ENCODE measurements around the gene STAT5B. TPM values are rescaled to one million over a fixed set of nuclear protein-coding genes. Genes with fewer than 3 reads are reported as not detected.

STAT5B gene
- total RNA-seq, 4 donors from 2014 or later = 52.7 to 105 (median 57.6) TPM

DNA sequence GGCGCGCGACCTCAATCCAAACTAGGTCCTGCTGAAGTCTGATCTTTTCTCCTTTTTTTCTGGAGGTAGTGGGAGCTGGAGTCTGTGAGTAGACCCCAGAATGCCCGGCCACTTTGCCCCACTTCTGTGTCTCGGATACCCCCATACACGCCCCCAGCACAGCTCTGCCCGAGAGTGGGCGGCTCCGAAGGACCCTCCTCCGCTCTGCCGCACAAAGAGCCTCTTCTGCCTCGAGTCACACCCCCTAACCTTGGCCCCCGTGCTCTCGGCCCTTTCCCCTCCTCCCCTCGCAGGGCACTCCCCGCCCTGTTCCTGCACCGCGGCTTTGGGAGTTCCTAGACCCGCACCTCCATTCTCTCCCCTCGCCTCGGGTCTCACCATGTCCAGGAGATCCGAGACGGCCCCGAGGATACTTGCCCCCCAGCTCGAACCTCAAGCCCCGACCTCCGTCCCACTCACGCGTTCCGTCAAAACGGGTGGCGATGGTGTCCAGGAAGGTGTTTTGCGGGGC is 95.7 kb downstream of the STAT5B start:
- no peak for TF ChIP-seq POLR2A (IDR thresholded peaks at IDR 0.05)
- TF ChIP-seq, protein P1, sequence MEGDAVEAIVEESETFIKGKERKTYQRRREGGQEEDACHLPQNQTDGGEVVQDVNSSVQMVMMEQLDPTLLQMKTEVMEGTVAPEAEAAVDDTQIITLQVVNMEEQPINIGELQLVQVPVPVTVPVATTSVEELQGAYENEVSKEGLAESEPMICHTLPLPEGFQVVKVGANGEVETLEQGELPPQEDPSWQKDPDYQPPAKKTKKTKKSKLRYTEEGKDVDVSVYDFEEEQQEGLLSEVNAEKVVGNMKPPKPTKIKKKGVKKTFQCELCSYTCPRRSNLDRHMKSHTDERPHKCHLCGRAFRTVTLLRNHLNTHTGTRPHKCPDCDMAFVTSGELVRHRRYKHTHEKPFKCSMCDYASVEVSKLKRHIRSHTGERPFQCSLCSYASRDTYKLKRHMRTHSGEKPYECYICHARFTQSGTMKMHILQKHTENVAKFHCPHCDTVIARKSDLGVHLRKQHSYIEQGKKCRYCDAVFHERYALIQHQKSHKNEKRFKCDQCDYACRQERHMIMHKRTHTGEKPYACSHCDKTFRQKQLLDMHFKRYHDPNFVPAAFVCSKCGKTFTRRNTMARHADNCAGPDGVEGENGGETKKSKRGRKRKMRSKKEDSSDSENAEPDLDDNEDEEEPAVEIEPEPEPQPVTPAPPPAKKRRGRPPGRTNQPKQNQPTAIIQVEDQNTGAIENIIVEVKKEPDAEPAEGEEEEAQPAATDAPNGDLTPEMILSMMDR (IDR thresholded peaks at IDR 0.05) = no peak
- TF ChIP-seq POLR2AphosphoS5 (IDR thresholded peaks at IDR 0.05) = no peak
- TF ChIP-seq EP300 (IDR thresholded peaks at IDR 0.05) = no peak
- peak in 1 of 2 donors; percentile 63 for DNase-seq (ENCODE audit: low spot score in 2 of 2)
- no peaks in the 10 kb centered on the region for H3K36me3 ChIP-seq
- peak overlapping the region; percentile 43 for H3K4me3 ChIP-seq
- H3K27ac ChIP-seq = no peak overlapping the region
- peaks cover 42% of the 10 kb centered on the region for H3K27me3 ChIP-seq
- peaks cover 28% of the 10 kb centered on the region for H3K4me1 ChIP-seq
- 2% methylated on average over 33 of the region's 33 CpGs for WGBS
- H3K9me3 ChIP-seq = no peaks in the 10 kb centered on the region

DNA sequence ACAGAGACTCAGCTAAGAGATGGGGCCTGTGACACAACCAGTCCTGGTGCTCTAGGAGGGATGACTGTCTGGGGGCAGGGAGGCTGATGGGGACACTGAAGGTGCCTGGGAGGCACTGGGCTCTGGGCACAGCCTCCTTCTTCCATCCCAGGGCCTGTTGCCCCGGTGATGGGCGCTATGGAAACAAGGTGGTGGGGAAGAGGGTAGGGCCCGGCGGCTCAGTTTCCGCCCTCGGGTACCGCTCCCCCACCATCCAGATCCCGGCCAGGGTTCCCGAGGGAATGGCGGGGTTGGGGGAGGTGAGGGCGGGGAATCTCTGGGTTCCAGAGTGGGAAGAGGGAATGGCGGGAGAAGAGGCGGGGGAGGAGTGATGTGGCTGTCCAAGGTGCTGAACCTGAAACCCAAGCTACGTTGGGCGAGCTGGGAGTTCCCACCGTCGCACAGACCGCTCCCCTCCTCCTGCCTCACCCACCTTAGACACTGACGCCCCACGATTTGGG is 96.2 kb downstream of the STAT5B start:
- TF ChIP-seq, protein P1 (IDR thresholded peaks at IDR 0.05) = no peak
- no peak for TF ChIP-seq POLR2AphosphoS5 (IDR thresholded peaks at IDR 0.05)
- no peak for TF ChIP-seq POLR2A (IDR thresholded peaks at IDR 0.05)
- TF ChIP-seq EP300 (IDR thresholded peaks at IDR 0.05) = no peak
- DNase-seq (ENCODE audit: low spot score in 2 of 2) = peak in 1 of 2 donors; percentile 67
- no peaks in the 10 kb centered on the region for H3K9me3 ChIP-seq
- 0% methylated on average over 1 of the region's 20 CpGs for WGBS
- H3K4me3 ChIP-seq = peak overlapping the region; percentile 43
- H3K27ac ChIP-seq = no peak overlapping the region
- H3K4me1 ChIP-seq = peaks cover 28% of the 10 kb centered on the region
- H3K27me3 ChIP-seq = peaks cover 40% of the 10 kb centered on the region
- H3K36me3 ChIP-seq = no peaks in the 10 kb centered on the region

DNA sequence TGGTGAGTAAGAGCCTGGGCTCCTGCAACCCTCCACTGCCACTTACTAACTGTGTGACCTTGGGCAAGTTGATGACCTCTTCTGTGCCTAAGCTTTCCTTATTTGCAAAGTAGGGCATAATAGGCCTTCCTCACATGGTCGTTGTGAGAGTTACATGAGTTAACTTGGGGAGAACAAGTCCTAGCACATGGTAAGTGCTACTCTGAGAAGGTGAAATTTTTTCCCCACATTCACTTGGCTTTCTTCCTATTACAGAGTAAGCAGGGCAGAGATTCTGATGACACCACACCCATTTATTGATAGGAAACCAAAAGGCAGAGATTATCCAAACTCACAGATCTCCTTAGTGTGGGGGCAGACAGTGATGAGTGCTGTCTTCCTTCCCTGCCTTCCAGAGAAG is 96.9 kb downstream of the STAT5B start:
- Histone ChIP-seq H3K4me1 (peaks cover 25% of the 10 kb centered on the region), H3K27me3 (peaks cover 40% of the 10 kb centered on the region), H3K9me3 (no peaks in the 10 kb centered on the region), H3K36me3 (no peaks in the 10 kb centered on the region), H3K4me3 (no peak overlapping the region), H3K27ac (no peak overlapping the region)
- WGBS = 0% methylated on average over 1 of the region's 1 CpG
- DNase-seq (ENCODE audit: low spot score in 2 of 2) = no peak
- no peak for TF ChIP-seq EP300 (IDR thresholded peaks at IDR 0.05)
- TF ChIP-seq POLR2A (IDR thresholded peaks at IDR 0.05) = no peak
- no peak for TF ChIP-seq POLR2AphosphoS5 (IDR thresholded peaks at IDR 0.05)
- TF ChIP-seq, protein P1 (IDR thresholded peaks at IDR 0.05) = no peak

DNA sequence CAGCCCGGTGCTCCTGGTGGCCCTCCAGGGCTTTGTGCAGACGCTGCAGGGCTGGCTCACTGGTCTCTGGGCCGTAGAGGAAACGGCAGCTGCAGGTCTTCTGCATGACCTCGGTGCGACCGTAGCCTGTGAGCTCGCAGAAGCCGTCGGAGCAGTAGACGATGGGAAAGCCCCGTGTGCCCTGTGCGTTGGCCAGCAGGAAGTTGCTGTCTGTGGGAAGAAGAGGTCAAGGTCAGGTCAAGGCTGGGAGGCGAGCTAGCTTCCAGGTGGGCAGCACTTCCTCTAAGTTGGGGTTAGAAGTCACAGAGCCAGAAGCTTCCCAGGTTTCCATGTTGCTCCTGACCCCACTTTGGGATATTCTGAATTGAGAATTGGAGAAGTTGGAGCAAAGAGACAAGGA is 97.4 kb downstream of the STAT5B start:
- 34% methylated on average over 4 of the region's 14 CpGs for WGBS
- no peak overlapping the region for H3K27ac ChIP-seq
- H3K9me3 ChIP-seq = no peaks in the 10 kb centered on the region
- TF ChIP-seq, protein P1 (IDR thresholded peaks at IDR 0.05) = no peak
- TF ChIP-seq POLR2A (IDR thresholded peaks at IDR 0.05) (no peak), POLR2AphosphoS5 (IDR thresholded peaks at IDR 0.05) (no peak), EP300 (IDR thresholded peaks at IDR 0.05) (no peak)
- H3K4me1 ChIP-seq = peaks cover 19% of the 10 kb centered on the region
- H3K27me3 ChIP-seq = peaks cover 36% of the 10 kb centered on the region
- H3K4me3 ChIP-seq = no peak overlapping the region
- no peaks in the 10 kb centered on the region for H3K36me3 ChIP-seq
- DNase-seq (ENCODE audit: low spot score in 2 of 2) = no peak

DNA sequence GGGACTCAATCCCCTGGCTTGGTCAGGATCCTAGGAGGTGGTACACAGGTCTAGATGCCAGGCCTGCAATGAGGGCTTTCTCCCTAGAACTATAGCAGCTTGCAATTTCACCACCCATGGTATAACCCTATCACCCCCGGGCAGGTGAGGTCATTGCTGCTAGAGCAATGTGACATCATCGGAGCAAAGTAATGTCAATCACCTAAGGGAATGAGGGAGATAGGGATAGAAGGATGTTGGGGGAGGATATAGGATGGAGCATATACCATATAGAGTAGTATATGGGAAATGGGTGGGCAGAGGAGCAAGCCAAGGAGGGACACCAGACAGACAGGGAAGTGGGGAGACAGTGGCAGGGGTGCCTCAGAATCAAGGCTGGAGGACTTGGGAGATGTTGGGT is 98.5 kb downstream of the STAT5B start:
- no peak for DNase-seq (ENCODE audit: low spot score in 2 of 2)
- no peak overlapping the region for H3K27ac ChIP-seq
- H3K27me3 ChIP-seq = peaks cover 28% of the 10 kb centered on the region
- no peaks in the 10 kb centered on the region for H3K36me3 ChIP-seq
- H3K4me1 ChIP-seq = peaks cover 16% of the 10 kb centered on the region
- H3K9me3 ChIP-seq = no peaks in the 10 kb centered on the region
- no peak overlapping the region for H3K4me3 ChIP-seq
- 85% methylated on average over 2 of the region's 2 CpGs for WGBS
- TF ChIP-seq, protein P1 (IDR thresholded peaks at IDR 0.05) = no peak
- TF ChIP-seq POLR2A (IDR thresholded peaks at IDR 0.05) = no peak
- TF ChIP-seq EP300 (IDR thresholded peaks at IDR 0.05) = no peak
- TF ChIP-seq POLR2AphosphoS5 (IDR thresholded peaks at IDR 0.05) = no peak

Measured in suprapubic skin (tissue), 4 donors.